Fibroblast of the aortic adventitia (primary cell): ENCODE measurements around the gene METAP1D. TPM values are rescaled to one million over a fixed set of nuclear protein-coding genes. Genes with fewer than 3 reads are reported as not detected.

ENCODE experiments used
- DNase-seq: peaks from one replicate; pipeline ENCODE4 v3.0.0-alpha.2; 2010; ENCODE audit warnings: low read depth
- H3K4me3 ChIP-seq: 2 replicates; pipeline ENCODE4 v1.5.1; 2011; ENCODE audit warnings: low read depth, mild to moderate bottlenecking, control low read depth, low read length, moderate library complexity
- CTCF ChIP-seq: IDR thresholded peaks from 2 replicates; pipeline ENCODE4 v1.5.1; 2011; ENCODE audit warnings: mild to moderate bottlenecking, low read length, control low read depth, inconsistent platforms; ENCODE audit not compliant: insufficient read depth
- total RNA-seq: library from RNA; depleted of rRNA; stranded (reverse); fragments of >200 nt; gene quantifications from 2 replicates; pipeline ENCODE4 v1.2.3, GENCODE V29; 2012; ENCODE audit warnings: low replicate concordance

METAP1D gene
- 4.0 and 14.3 TPM in 2 replicates for total RNA-seq

- peak; percentile 83 for DNase-seq
- TF ChIP-seq CTCF: peak; percentile 12
- peak within 1 kb of the TSS; percentile 100 for H3K4me3 ChIP-seq
Observed at GRCh38 chr2:171999604-172000469, at the start of gene METAP1D. Gene METAP1D, plus strand, starts transcription at chr2:171999953. Its CDS starts 17 bp downstream, at chr2:171999970.

- DNase-seq: no peak
- no peak overlapping the region for H3K4me3 ChIP-seq
- no peak for TF ChIP-seq CTCF
Observed at GRCh38 chr2:171952276-171952675, 47.5 kb upstream of the METAP1D start.

GRCh38 chr2:171952748-171953147 lies 47.0 kb upstream of the METAP1D start:
- DNase-seq: no peak
- TF ChIP-seq CTCF: no peak
- H3K4me3 ChIP-seq: no peak overlapping the region

GRCh38 chr2:171956135-171956825 lies 43.5 kb upstream of the METAP1D start:
- TF ChIP-seq CTCF: no peak
- DNase-seq: no peak
- H3K4me3 ChIP-seq: no peak overlapping the region

- TF ChIP-seq CTCF: peak; percentile 17
- no peak overlapping the region for H3K4me3 ChIP-seq
- peak; percentile 16 for DNase-seq
Observed at GRCh38 chr2:171957061-171957460, 42.7 kb upstream of the METAP1D start.

GRCh38 chr2:171958475-171958874 lies 41.3 kb upstream of the METAP1D start:
- peak; percentile 70 for DNase-seq
- no peak overlapping the region for H3K4me3 ChIP-seq
- no peak for TF ChIP-seq CTCF
